Measurements from ENCODE around the gene PSMD2. TPM values are rescaled to one million over a fixed set of nuclear protein-coding genes. Genes with fewer than 3 reads are reported as not detected.

Gene PSMD2
- total RNA-seq, 1 experiment from 2014 or later, result 285 TPM

DNA sequence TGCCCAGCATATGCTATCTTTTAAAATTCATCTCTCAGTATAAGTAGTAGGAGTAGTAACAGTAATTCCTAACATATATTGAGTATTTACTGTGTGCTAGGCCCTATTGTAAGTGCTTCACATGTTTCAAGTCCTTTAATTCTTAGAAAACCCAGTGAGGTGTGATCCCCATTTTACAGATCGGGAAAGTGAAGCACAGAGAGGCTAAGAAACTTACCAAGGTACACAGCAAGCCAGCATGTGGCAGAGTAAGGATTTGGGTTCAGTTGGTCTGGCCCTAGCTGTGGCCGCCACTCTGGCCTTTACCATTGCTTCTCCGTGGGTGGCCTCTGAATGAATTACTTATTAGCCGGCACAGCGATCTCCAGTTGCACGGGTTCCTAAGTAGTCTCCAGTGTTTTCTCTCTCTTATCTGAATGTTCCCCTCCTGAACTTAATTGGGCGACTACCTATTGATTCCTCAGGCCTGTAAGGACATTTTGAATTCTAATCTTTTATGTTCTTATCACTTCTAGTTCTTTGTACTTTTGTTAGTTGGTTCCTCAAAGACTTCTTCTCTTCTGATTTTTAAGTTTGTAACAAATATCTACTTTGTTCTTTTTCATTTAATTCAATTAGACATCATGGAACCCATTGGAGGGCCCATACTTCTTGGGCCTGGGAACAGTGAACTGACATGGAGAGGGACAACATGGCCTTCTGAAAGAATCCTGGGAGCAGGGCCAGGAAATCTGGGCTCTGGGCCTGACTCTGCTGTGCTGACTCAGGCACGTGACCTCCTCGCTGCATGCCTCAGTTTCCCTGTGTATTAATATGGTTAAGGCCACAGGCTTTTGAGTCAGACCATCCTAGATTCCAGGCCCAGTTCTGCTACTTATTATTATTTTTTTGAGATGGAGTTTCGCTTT lies 50.8 kb downstream of the PSMD2 start:
- ChIA-PET CTCF (no interaction called here), POLR2A (interaction anchor here (1.4 kb wide), 1 partner anchor 13 kb away, joined by 7 read pairs; no protein-coding TSS in a partner anchor)
- no peak for DNase-seq
- Mint-ChIP-seq H3K4me1 (ENCODE audit: low read depth, unreplicated experiment) (peaks cover 8% of the 10 kb centered on the region), H3K4me3 (ENCODE audit: unreplicated experiment) (no peak overlapping the region), H3K27ac (ENCODE audit: unreplicated experiment) (no peak overlapping the region), H3K9me3 (ENCODE audit: unreplicated experiment) (no peaks in the 10 kb centered on the region), H3K36me3 (ENCODE audit: insufficient read depth, unreplicated experiment) (peaks cover 35% of the 10 kb centered on the region), H3K27me3 (ENCODE audit: insufficient read depth, unreplicated experiment) (no peaks in the 10 kb centered on the region)
- Histone ChIP-seq H3K36me3 (ENCODE audit: control insufficient read depth, insufficient read depth, low read length) (no peaks in the 10 kb centered on the region), H3K9me3 (no peaks in the 10 kb centered on the region), H3K4me3 (ENCODE audit: low read depth, low read length) (no peak overlapping the region), H3K4me1 (no peaks in the 10 kb centered on the region), H3K27me3 (replicated peaks; ENCODE audit: control insufficient read depth, insufficient read depth, low read length) (no peaks in the 10 kb centered on the region)
- intact Hi-C loops (cut with micrococcal nuclease; ENCODE audit: unreplicated experiment), result no loop called here
- no TSS peak for BruUV-seq (replicated peaks)
- TF ChIP-seq, protein P1, sequence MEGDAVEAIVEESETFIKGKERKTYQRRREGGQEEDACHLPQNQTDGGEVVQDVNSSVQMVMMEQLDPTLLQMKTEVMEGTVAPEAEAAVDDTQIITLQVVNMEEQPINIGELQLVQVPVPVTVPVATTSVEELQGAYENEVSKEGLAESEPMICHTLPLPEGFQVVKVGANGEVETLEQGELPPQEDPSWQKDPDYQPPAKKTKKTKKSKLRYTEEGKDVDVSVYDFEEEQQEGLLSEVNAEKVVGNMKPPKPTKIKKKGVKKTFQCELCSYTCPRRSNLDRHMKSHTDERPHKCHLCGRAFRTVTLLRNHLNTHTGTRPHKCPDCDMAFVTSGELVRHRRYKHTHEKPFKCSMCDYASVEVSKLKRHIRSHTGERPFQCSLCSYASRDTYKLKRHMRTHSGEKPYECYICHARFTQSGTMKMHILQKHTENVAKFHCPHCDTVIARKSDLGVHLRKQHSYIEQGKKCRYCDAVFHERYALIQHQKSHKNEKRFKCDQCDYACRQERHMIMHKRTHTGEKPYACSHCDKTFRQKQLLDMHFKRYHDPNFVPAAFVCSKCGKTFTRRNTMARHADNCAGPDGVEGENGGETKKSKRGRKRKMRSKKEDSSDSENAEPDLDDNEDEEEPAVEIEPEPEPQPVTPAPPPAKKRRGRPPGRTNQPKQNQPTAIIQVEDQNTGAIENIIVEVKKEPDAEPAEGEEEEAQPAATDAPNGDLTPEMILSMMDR (IDR thresholded peaks at IDR 0.05; ENCODE audit: insufficient read depth in 1 of 2, low read depth in 1 of 2, low read length in 1 of 2, severe bottlenecking in 1 of 2, unreplicated experiment in 1 of 2), result no peak

DNA sequence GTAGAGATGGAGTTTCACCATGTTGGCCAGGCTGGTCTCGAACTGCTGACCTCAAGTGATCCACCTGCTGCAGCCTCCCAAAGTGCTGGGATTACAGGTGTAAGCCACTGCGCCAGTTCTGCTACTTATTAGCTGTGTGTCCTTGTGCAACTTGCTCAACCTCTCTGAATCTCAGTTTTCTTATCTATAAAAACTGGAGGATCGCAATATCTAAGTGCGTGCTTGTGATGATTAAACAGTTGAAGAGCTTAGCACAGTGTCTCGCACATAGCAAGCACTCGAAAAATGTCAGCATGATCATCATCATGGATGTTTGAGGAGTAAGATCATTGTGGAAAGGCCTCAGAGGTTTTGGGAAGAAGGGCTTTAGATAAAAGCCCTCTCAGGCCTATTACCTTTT lies 51.6 kb downstream of the PSMD2 start:
- BruUV-seq (replicated peaks), result no TSS peak
- CTCF ChIA-PET, result interaction anchor here (1.6 kb wide), 1 partner anchor 11 kb away, joined by 5 read pairs; the partner anchor contains the start of genes CLCN2 and POLR2H
- Histone ChIP-seq H3K27me3 (replicated peaks; ENCODE audit: control insufficient read depth, insufficient read depth, low read length) (no peaks in the 10 kb centered on the region), H3K9me3 (no peaks in the 10 kb centered on the region), H3K4me3 (ENCODE audit: low read depth, low read length) (no peak overlapping the region), H3K4me1 (no peaks in the 10 kb centered on the region), H3K36me3 (ENCODE audit: control insufficient read depth, insufficient read depth, low read length) (peaks cover 1% of the 10 kb centered on the region; the same call in 1 of the 2 replicates)
- DNase-seq, result no peak
- POLR2A ChIA-PET, result interaction anchor here (1.4 kb wide), 1 partner anchor 12 kb away, joined by 7 read pairs; no protein-coding TSS in a partner anchor
- H3K27me3 Mint-ChIP-seq (ENCODE audit: insufficient read depth, unreplicated experiment), result no peaks in the 10 kb centered on the region
- no peak overlapping the region for H3K27ac Mint-ChIP-seq (ENCODE audit: unreplicated experiment)
- H3K36me3 Mint-ChIP-seq (ENCODE audit: insufficient read depth, unreplicated experiment), result peaks cover 31% of the 10 kb centered on the region
- H3K4me3 Mint-ChIP-seq (ENCODE audit: unreplicated experiment), result no peak overlapping the region
- no peaks in the 10 kb centered on the region for H3K9me3 Mint-ChIP-seq (ENCODE audit: unreplicated experiment)
- peaks cover 4% of the 10 kb centered on the region for H3K4me1 Mint-ChIP-seq (ENCODE audit: low read depth, unreplicated experiment)
- intact Hi-C loops (cut with micrococcal nuclease; ENCODE audit: unreplicated experiment), result no loop called here
- TF ChIP-seq, protein P1 (IDR thresholded peaks at IDR 0.05; ENCODE audit: insufficient read depth in 1 of 2, low read depth in 1 of 2, low read length in 1 of 2, severe bottlenecking in 1 of 2, unreplicated experiment in 1 of 2), result no peak

DNA sequence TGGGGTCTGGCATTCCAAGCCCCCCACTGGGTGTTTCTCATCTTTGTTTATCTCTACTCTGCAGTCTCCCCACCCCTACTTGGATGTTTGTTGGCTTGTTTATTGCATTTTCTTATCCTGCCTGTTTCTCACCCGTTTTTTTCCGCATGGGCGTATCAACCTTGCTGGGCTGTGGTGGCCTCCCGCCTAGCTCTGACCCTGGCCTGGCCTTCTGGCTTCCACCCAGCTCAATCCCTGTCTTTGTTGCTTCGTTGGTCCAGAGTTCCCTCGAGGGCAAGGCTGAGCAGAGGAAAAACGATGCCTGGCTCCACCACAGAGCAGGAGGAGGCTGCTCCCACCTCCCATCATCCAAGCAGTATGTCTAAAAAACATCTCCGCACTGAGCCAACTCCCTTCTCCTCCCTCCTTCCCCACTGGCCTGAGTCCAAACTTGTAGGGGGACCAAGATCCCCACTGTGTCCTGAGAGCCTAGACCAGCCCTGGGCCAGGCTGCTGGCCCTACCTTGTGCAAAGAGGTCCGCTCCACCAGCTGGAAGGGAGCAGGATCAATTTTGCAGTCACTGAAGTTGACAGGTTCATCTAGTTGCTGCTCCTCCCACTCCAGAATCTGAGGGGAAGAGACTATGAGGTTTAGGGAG lies 52.6 kb downstream of the PSMD2 start:
- Histone ChIP-seq H3K4me1 (no peaks in the 10 kb centered on the region), H3K4me3 (ENCODE audit: low read depth, low read length) (no peak overlapping the region), H3K9me3 (no peaks in the 10 kb centered on the region), H3K27me3 (replicated peaks; ENCODE audit: control insufficient read depth, insufficient read depth, low read length) (no peaks in the 10 kb centered on the region), H3K36me3 (ENCODE audit: control insufficient read depth, insufficient read depth, low read length) (peaks cover 1% of the 10 kb centered on the region; the same call in 1 of the 2 replicates)
- no peak for DNase-seq
- H3K9me3 Mint-ChIP-seq (ENCODE audit: unreplicated experiment), result no peaks in the 10 kb centered on the region
- peaks cover 26% of the 10 kb centered on the region for H3K36me3 Mint-ChIP-seq (ENCODE audit: insufficient read depth, unreplicated experiment)
- H3K4me1 Mint-ChIP-seq (ENCODE audit: low read depth, unreplicated experiment), result no peaks in the 10 kb centered on the region
- ChIA-PET POLR2A (interaction anchor here (0.6 to 1.4 kb wide), 2 partner anchors 11 to 15 kb away, joined by 5 to 7 read pairs; no protein-coding TSS in a partner anchor), CTCF (interaction anchor here (1.6 kb wide), 1 partner anchor 10 kb away, joined by 5 read pairs; the partner anchor contains the start of genes CLCN2 and POLR2H)
- H3K27me3 Mint-ChIP-seq (ENCODE audit: insufficient read depth, unreplicated experiment), result no peaks in the 10 kb centered on the region
- H3K27ac Mint-ChIP-seq (ENCODE audit: unreplicated experiment), result no peak overlapping the region
- TF ChIP-seq, protein P1 (IDR thresholded peaks at IDR 0.05; ENCODE audit: insufficient read depth in 1 of 2, low read depth in 1 of 2, low read length in 1 of 2, severe bottlenecking in 1 of 2, unreplicated experiment in 1 of 2), result no peak
- no TSS peak for BruUV-seq (replicated peaks)
- intact Hi-C loops (cut with micrococcal nuclease; ENCODE audit: unreplicated experiment), result no loop called here
- H3K4me3 Mint-ChIP-seq (ENCODE audit: unreplicated experiment), result no peak overlapping the region
